Amniotic stem cell (primary cell): ENCODE measurements around the gene MYLK.
"Not testable (repeated sequence)": the region's sequence is repeated elsewhere in the genome, so short reads cannot be mapped to it uniquely, and the experiment has no call there.

Source experiments
- DNase-seq: peaks from one replicate; lab custom pipeline; 2025; lab: John Stamatoyannopoulos, UW

Gene MYLK

DNA sequence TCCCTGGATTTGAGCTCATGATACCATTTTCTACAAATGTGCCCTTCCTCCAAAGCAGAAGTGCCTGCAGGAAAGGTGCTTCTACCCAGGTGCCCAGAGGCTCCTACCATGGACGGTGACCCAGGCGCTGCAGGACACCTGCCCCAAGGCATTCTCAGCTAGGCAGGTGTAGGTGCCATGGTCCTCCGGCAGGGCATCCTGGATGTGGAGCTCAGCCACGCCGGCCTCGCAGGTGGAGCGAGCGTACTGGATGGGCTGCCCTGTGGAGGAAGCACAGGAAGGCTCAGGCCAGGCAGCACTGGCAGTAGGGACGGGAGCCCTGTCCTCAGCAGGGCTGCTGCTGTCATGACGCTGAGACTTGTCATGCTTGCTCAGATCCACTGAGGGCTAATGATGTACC lies 162.1 kb downstream of the MYLK start:
- DNase-seq: no peak

DNA sequence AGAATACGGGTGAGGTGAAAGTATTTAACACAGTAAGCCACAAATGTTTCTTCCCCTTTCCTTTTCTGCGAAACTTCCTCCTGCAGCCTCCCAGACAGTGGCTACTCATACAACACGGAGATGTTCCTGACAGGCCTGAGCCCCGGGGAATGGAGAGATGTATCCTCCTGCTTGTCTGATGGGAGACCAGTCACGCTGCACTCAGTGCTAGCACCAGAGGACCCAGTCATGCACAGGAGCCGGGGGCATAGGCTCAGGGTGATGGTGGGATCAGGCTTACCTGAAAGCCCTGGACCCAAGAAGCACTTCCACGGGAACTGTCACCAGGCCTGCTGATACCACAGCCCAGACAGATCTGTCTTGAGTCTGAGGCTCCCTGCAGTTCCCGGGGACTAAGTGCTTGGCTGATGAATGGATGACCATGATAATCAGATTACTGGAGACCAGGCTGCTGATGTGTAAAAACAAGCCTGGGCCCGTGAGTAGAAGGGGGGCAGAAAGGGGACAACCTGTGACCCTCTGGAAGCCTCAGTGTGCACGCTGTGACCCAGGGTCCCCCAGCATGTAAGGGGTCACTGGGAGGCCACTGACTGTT lies 162.9 kb downstream of the MYLK start:
- not testable (repeated sequence) for DNase-seq

DNA sequence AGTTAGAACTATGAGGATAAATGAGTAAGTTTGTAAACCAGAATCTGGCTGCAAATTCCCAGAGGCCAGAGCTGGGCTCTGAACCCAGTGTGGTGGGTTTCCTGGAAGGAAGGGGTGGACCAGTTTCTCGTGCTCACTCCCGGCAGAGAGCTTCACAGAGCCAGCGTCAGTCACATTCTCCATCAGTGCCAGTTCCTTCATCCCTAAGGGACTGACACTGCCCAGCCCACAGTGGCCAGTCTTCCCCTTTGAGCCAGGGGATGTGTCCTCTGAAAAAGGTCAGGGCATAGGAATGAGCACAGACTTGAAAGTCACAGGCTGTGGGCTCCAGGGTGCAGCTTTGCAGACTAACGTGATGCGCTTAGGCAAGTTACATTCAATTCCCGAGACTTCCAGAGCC lies 163.5 kb downstream of the MYLK start:
- DNase-seq: no peak

DNA sequence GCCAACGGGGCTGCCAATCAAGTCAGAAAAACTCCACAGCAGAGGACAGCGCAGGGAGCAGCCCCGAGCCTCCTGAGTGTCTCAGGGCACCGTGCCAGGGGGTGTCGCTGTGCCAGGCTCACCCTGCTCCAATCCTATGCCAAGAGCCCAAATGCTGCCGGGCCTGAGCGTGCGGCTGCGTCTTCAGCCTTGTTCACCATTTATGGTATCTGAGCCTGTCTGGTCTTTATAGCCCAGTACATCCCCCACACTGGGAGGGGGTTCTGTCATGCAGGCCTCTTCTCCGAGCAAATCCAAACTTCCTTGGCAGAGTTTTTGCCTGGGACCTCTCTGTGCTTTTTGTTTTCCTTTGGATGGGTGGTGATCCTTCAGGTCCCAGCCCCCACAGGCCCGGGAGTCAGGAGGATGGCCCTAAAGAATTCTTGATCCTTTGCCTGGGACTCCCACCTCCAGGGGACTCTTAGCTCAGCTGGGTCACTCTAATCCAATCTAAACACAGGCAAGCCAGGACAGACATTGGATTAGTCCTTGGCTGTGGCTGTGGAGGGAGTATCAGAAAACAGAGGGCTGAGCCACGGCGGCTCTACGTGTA lies 164.2 kb downstream of the MYLK start:
- DNase-seq: no peak

DNA sequence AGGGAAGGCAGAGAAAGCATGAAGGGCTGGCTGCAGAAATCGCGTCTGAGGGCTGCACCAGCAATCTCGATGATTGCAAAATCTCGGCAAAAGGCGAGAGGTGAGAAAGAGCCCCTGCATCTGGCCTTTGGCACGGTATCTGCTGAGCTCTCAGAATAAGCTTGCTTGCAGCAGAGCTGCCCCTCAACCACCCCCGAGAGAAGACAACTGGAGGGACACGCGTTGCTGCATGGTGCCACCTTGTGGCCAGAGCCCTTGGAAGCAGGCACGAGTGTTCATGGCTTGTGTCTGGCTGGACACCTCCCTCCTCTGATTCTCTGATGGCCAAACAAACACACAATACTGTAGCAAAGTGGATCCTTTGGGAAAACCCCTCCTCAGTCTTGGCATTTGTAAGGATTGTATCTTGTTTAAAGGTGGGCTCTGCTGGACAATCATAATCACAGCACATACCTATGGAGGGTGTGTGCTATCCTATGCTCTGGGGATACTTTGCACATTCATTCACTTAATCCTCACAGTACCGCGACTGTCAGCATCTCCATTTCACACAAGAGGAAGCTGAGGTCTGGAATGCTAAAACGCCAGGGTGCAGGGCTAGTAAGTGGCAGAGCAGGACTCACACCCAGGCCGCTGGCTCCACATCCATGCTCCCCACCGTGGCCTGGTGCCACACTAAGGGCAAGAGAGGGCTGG lies 164.9 kb downstream of the MYLK start:
- peak; percentile 38 for DNase-seq

DNA sequence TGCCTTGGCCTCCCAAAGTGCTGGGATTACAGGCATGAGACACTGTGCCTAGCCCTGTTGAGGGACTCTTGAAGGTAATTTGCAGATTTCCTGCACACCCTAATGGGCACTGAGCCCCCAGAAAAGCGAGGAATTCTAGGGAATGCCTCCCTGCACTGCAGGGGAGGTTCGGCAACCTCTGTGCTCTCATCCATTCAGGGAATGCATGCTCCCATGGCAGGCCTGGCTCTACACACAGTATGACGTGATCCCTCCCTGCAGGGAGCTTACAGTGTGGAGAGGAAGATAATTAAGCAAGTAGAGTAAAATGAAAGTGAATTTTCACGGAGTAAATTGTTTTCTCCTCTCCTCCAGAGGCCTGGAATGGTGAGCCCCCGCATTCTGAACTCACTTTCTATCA lies 166.0 kb downstream of the MYLK start:
- DNase-seq: no peak

DNA sequence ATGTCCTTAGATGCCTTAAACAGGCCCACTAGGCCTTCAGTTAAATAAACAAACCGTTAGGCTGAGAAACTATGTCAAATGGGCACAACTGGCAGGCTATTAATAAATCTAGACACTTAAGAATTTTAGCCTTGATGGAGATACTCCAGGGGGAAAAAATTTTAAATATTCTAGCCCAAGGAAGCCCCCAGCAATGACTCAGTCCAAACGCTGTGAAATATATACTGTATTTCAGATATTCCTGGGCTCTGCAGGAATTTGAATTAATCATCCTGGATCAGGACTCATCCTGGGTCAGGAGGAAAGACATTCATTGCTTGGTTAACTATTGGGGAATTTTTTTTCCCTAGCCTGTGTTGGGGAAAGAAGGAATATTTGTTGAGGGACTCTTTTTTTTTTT lies 166.7 kb downstream of the MYLK start:
- not testable (repeated sequence) for DNase-seq

DNA sequence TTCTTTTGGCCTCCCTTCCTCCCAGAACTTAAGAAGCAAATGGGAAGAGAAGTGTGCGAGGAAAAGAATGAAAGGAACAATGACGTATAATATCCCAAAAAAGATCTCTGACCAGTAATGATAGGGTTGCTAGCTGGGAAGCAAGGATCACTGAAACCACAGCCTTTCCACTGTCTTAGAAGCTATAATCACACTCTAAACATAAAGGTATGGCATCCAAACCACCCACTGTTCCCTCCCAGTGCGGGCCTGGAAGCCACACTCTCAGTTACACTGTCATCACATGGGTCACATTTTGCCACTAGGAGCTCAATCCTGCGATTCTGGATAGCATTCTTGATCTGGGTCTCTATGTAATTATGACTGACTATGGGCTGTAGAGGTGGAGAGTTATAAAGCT lies 167.7 kb downstream of the MYLK start:
- DNase-seq: no peak

DNA sequence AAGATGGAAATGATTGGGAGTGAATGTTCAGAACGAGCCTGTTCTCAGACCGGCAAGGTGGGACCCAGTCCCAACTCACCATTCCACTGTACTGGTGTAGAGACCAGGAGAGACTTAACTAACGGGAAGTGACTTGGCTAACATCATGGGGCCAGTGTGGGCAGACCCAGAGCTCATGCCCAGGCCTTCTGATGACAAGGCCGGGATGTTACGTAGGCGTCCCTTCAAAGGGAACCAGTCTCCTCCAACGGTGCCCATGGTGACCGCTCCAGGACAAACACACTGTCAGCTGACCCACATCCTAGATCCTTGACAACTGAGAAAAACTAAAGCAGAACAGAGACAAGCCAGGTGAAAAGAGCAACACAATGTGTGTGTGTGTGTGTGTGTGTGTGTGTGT lies 170.9 kb downstream of the MYLK start:
- DNase-seq: no peak

DNA sequence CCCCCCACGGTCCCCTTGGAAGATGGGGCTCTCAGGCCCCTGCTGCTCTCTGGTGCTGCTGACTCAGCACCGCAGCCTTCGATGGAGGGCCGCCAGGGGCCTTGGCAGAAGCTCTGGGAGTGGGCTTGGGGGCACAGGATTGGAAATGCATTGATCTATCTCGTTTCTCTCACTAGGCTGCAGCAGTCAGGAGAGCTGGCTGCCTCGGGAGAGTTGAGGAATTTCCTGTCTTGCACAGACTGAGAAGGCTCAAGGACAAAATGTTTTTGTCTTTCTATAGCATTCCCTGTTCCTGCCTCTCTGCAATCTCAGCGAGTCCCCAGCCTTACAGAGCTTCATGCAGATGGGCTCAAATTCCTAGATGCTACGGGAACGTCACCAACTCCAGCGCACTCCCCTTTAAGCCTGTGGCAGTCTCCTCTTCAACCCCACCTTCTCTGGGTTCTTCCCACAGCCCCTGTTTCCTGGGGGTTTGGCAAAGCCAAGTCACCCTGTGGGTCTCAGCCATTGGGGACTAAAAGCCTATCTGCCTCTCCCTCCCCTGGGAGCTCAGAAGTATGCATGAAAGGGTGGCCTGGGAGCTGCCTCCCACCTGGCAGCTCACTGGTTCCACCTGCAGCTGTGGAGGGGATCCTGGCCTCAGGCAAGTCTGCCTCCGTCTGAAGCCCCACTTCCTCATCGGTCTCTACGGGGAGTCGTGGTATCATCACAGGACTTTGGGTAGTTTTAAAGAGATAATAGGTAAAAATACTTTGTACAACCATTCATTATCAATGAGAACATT lies 171.9 kb downstream of the MYLK start:
- DNase-seq: no peak

DNA sequence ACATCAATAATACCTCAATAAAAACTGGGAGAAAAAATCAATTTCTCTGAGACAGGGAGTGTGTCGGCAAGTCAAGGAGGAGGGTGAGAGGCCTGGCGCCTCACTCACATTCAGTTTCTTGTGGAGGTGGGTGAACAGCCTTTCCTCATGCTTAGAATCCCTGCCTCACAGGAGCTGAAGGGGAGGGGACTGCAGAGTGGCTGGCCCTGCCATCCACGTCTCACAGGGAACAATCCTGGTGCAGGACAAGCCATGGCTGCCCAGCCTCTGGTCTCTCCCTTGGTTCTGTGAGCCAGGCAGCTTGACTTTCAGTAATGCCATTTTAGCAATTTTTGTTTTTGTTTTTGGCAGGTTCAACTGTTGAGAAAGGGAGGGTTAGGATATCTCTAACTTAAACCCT lies 172.8 kb downstream of the MYLK start:
- no peak for DNase-seq

DNA sequence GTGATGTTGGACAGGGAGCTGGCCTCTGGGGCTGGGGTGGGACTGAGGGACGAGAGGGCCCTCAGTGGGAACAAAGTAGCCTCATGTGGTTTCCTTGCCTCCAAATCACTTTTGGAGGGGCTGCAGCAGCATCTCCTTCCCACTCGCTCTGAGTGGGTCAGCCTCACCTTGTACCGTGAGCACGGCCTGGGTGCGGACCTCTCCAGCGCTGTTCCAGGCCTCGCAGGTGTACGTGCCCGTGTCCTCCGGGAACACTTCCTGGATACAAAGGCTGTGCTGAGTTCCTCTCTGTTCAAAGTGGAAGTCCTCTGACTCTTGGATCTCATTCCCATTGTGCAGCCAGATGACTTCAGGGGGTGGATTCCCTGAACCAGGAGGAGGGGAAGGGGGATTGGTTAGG lies 175.6 kb downstream of the MYLK start:
- no peak for DNase-seq

DNA sequence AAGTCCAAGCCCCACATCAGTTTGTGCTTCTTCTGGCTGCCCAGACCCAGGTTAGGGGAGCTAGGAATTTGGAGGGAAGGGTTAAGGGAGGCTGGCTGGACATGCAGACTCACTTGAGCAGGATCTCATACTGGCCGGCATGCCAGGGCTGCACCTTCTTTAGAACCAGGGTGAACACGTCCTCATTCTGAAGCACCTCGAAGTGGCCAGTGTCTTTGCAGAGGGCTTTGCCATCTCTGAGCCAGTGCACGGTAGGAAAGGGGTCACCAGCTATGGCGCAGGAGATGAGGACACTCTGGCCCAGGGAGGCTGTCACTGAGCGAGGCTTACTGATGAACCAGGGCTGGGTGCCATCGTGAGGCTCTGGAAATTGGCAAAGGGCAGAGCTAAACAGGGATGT lies 176.5 kb downstream of the MYLK start:
- DNase-seq: not testable (repeated sequence)

DNA sequence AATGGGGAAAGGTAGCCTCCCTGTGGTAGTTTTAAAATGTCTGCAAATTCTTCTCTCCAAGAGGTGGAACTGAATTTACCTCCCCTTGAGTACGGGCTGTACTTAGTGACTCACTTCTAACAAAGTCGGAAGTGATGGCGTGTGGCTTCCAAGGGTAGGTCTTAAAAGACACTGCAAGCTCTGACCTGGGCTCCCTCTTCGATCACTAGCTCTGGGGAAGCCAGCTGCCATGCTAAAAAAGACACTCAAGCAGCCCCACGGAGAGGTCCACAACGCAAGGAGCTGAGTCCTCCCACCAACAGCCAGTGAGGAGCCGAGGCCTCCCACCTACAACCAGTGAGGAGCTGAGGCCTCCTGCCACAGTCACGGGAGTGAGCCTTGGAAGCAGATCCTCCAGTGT lies 177.3 kb downstream of the MYLK start:
- DNase-seq: no peak

DNA sequence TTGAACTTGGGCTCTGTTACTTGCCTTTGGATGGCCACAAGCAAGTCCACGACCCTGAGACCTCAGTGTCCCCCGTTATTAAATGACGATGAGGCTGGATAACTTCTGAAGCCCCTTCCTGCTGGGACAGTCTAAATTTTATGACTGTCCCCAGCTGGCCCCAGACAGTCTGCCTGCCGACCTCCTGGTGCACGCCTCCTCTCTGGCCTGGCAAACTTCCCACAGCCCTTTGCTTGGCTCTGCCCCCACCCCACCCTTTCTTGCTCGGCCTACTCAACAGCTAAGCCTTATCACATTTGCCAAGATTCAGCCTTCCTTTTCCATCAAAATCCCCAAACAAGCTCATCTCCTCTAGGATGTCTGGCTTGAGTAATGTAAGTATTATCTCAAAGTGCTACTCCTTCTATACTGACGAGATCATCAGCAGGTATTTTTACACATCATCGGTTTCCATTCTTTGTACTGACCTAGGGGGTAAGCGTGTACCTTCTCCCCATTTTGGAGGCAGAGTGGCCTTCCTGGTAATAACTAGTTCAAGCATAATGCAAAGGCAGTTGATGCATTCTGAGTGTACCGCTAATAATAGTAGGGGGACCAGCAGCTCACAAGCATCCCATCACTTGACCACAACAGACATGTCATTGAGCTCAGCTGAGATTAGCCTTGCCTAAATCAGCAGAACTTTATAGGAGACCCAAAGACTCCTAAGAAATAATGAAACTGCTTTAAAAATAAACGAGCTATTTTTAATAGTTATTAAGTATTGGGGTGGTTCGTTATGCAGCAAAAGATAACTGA lies 178.4 kb downstream of the MYLK start:
- DNase-seq: no peak

DNA sequence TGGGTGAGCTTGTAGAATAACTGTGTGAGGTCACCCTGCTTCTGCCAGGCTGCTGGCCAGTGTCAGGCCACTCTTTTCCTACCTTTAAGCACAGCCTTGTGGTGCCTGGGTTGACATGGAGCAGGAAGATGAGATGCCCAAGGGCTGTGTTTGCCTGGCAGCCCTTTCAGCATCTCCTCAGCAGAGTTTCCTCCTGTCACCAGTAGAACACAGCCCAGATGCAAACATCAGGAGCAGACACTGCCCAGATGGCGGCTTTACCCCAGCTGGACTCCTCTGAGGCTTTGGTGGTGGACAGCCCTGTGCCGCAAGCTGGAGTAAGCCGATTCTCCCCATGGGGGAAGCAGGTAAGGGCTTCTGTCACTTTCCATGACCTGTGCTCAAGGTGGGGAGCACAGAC lies 180.5 kb downstream of the MYLK start:
- not testable (repeated sequence) for DNase-seq

DNA sequence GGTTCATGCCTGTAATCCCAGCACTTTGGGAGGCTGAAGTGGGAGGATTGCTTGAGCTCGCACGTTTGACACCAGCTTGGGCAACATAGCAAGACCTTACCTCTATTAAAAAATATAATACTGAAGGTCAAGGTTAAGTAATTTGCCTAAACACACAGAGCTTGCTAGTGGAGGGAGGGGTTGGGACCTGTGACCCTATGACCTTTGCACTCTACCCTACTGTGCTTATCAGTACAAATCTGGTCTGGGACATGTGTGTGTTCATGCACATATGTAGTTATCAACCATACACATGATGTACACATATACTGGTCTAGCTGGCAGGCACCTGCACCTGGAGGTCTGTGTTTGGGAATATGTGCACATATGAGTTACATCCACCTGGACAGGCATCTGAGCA lies 181.4 kb downstream of the MYLK start:
- no peak for DNase-seq

DNA sequence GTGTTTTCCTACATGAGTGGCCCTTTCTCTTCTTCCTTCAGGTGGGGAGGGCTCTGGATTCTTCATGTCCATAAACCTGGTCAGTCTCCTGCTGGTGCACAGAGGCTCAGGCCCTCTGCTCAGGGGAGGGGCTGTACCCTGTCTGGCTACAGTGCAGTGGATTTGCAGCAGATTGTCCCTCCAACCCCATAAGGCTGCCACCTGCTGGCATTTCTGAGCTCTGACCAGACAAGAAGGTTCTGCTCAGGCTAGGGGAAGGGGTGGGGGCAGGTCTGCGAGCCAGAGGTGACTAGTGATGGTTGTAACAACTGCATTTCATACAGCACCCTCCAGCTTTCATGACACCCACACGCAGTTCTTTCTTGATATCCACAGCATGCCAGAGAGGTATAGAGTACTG lies 182.1 kb downstream of the MYLK start:
- peak; percentile 22 for DNase-seq

DNA sequence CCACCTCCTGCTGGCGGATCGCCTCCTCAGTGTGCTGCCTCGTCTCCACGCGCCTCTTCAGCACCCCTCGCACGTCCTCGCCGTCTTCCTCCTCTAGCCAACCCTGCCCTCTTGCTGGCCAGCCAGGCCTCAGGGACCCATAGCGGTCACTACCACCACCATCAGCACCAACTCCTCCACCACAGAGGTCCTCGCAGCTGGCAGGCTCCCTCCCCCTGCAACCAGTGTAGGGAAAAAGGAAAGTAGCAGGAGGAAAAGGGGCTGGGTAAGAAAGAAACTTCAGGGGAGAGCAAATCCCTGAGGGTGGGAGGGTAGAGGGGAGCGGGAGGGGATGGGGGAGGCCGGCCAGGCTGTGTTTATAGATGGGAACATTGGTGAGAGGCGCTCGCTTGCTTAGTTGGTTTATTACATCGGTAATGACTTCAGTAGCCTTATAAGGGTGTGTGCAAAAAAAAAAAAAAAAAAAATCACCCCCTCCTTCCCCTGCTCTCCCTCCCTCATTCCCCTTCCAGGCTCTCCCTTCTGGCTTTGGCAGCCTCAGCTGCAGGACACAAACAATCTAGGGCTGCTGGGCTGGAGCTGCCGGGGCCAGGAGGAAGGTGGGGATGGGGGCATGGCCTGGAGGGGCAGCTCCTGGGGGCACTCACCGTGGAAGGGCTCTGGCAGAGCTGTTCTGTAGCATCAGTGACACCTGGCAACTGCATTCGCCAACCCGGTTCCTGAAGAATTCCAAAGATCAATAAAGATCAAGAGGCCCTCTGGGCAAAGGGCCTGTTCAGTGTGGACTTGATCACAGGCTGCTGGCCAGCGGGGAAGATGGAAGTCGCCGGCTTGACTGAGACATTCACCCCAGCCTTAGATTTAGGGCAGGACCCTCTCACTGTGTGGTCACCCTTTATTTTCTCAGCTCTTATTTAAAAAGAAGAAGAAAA lies 183.1 kb downstream of the MYLK start:
- no peak for DNase-seq

DNA sequence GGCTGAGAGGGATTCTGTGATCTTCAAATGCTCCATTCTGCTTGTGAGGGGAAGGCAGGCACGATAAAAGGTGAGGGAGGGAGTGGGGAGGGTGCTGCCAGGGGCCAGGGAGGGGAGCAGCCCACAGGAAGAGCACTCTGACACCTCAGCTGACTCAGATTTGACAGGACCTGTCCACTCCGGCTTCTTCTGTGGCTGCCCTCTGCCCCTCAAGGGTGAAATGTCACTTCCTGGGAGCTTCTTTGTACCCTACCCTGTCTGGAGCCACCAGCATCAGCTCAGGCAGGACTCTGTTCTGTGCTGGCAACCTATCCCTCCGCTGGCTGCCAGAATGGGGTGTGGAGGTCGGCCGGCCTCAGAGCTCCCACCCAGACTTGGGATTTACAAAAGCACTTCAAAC lies 185.3 kb downstream of the MYLK start:
- no peak for DNase-seq

DNA sequence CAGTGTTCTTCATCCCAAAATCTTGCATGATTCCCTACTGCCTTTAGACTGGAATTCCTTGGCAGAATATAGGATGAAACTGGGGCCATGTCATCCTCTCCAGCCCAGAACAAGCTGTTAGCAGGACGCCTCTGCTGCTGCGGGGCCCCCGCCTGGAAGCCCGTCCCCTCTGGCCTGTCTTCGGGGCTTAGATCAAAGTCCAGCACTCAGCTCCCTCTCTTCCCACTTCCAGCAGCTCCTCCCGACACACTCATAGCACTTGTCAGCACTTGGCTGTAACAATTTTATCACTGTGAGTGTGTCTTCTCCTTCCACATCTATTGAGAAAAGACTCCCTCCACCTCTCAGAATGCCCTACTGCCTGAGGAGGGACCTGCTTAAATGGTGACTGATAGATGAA lies 187.3 kb downstream of the MYLK start:
- no peak for DNase-seq
